Smooth muscle cell (in vitro differentiated cells): Measurements from ENCODE around the gene ZSCAN16. TPM values are rescaled to one million over a fixed set of nuclear protein-coding genes. Genes with fewer than 3 reads are reported as not detected.

ENCODE experiments used
- DNase-seq: peaks from one replicate; lab custom pipeline; 2025; ENCODE audit not compliant: unreplicated experiment; lab: John Stamatoyannopoulos, UW
- H2AFZ ChIP-seq: fragments of 200-600 bp; sonication (generic); 2 replicates; pipeline ENCODE4 v1.6.0; 2016; ENCODE audit warnings: antibody characterized with exemption, low read depth, mild to moderate bottlenecking
- H3F3A ChIP-seq: fragments of 200-600 bp; sonication (generic); 2 replicates; pipeline ENCODE4 v1.6.0; 2017; ENCODE audit warnings: antibody characterized with exemption, low read depth
- H3K27ac ChIP-seq: fragments of 200-600 bp; sonication (generic); 2 replicates; pipeline ENCODE4 v1.5.1; 2016; ENCODE audit warnings: low read depth, mild to moderate bottlenecking
- H3K27me3 ChIP-seq: fragments of 200-600 bp; sonication (generic); 2 replicates; pipeline ENCODE4 v1.6.1; 2016; ENCODE audit warnings: low read depth, mild to moderate bottlenecking
- H3K36me3 ChIP-seq: fragments of 200-600 bp; sonication (generic); 2 replicates; pipeline ENCODE4 v1.5.1; 2016; ENCODE audit warnings: low read depth
- H3K4me1 ChIP-seq: fragments of 200-600 bp; sonication (generic); 2 replicates; pipeline ENCODE4 v1.5.1; 2016; ENCODE audit warnings: low read depth
- H3K4me2 ChIP-seq: fragments of 200-600 bp; sonication (generic); 2 replicates; pipeline ENCODE4 v1.6.0; 2016; ENCODE audit warnings: mild to moderate bottlenecking
- H3K4me3 ChIP-seq: fragments of 200-600 bp; sonication (generic); 2 replicates; pipeline ENCODE4 v1.5.1; 2016; ENCODE audit warnings: mild to moderate bottlenecking
- H3K79me2 ChIP-seq: fragments of 200-600 bp; sonication (generic); 2 replicates; pipeline ENCODE4 v1.6.0; 2016; ENCODE audit warnings: low read depth, mild to moderate bottlenecking
- H3K9ac ChIP-seq: fragments of 200-600 bp; sonication (generic); 2 replicates; pipeline ENCODE4 v1.6.0; 2016; ENCODE audit warnings: low read depth
- H3K9me3 ChIP-seq: fragments of 200-600 bp; sonication (generic); replicated peaks from 2 replicates; pipeline ENCODE4 v1.5.1; 2016; ENCODE audit warnings: low read depth
- H4K20me1 ChIP-seq: fragments of 200-600 bp; sonication (generic); 2 replicates; pipeline ENCODE4 v1.6.0; 2016; ENCODE audit warnings: low read depth
- CTCF ChIP-seq: fragments of 200-600 bp; sonication (generic); IDR thresholded peaks from 2 replicates; pipeline ENCODE4 v1.5.1; 2017; ENCODE audit warnings: borderline replicate concordance, mild to moderate bottlenecking, antibody characterized with exemption; ENCODE audit not compliant: insufficient read depth, poor library complexity, severe bottlenecking
- WGBS: methylation state at CpG from one replicate; pipeline ENCODE4 v1.1.7; 2016; ENCODE audit warnings: low lambda C conversion rate; 5-methylcytosine and 5-hydroxymethylcytosine counted together
- polyA plus RNA-seq: library from polyadenylated mRNA; unstranded; fragments of >200 nt; fragmentation: Nextera tagmentation; extraction: Ambion mirVana; gene quantifications from 2 replicates; pipeline ENCODE4 v1.2.1, GENCODE V29; 2016
- total RNA-seq: library from RNA; depleted of rRNA; stranded (reverse); fragments of >200 nt; gene quantifications from 2 replicates; pipeline ENCODE4 v1.2.3, GENCODE V29; 2014

Gene ZSCAN16
- total and polyA plus RNA-seq, 2 experiments from 2014 or later = 0.81 to 0.86 TPM

DNA sequence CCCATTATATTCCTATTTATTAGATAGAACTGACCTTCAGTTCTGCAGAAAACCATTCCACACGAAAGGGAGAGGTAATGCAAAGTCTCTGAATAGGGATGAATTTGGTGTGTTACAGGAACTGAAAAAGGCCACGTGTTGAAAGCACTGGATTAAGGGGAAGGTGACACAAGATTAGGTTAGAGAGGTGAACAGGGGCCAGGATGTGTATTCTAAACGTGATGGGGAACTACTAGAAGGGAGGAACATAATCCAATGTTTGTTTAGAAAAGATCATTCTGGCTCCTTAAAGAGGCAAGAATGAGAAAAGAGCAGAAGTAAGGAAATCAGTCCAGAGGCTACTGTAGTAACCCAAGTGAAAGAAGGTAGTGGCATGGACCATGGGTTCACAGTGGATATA is 11.0 kb downstream of the ZSCAN16 start:
- H3K27me3 ChIP-seq = no peaks in the 10 kb centered on the region
- peaks cover 7% of the 10 kb centered on the region for H3F3A ChIP-seq
- peak overlapping the region; percentile 89 for H3K27ac ChIP-seq
- H2AFZ ChIP-seq = no peak overlapping the region
- H3K4me1 ChIP-seq = peaks cover 19% of the 10 kb centered on the region
- peaks cover 76% of the 10 kb centered on the region for H3K79me2 ChIP-seq
- no peaks in the 10 kb centered on the region for H3K36me3 ChIP-seq
- peak overlapping the region; percentile 90 for H3K4me3 ChIP-seq
- peak overlapping the region; percentile 96 for H3K9ac ChIP-seq
- no peak for TF ChIP-seq CTCF
- DNase-seq = no peak
- WGBS = 55% methylated on average over 3 of the region's 3 CpGs
- no peaks in the 10 kb centered on the region for H3K9me3 ChIP-seq
- peak overlapping the region; percentile 95 for H3K4me2 ChIP-seq
- H4K20me1 ChIP-seq = peaks cover 10% of the 10 kb centered on the region

- Histone ChIP-seq H3F3A (peaks cover 7% of the 10 kb centered on the region), H3K27me3 (no peaks in the 10 kb centered on the region), H3K4me1 (peaks cover 19% of the 10 kb centered on the region), H3K4me2 (peak overlapping the region; percentile 95), H2AFZ (peak overlapping the region; percentile 97), H3K4me3 (peak overlapping the region; percentile 90), H3K79me2 (peaks cover 61% of the 10 kb centered on the region), H3K36me3 (no peaks in the 10 kb centered on the region), H3K27ac (peak overlapping the region; percentile 89), H4K20me1 (no peaks in the 10 kb centered on the region), H3K9ac (peak overlapping the region; percentile 96), H3K9me3 (no peaks in the 10 kb centered on the region)
- TF ChIP-seq CTCF = no peak
- WGBS = under 1% methylated on average over 58 of the region's 58 CpGs
- peak; percentile 46 for DNase-seq
These were observed 12.4 kb downstream of the ZSCAN16 start for GRCh38 chr6:28136585-28137504.

GRCh38 chr6:28137505-28137981 is 13.1 kb downstream of the ZSCAN16 start:
- H3K4me2 ChIP-seq = peak overlapping the region; percentile 95
- H4K20me1 ChIP-seq = no peaks in the 10 kb centered on the region
- H2AFZ ChIP-seq = peak overlapping the region; percentile 97
- peak overlapping the region; percentile 89 for H3K27ac ChIP-seq
- H3K4me3 ChIP-seq = peak overlapping the region; percentile 90
- peaks cover 7% of the 10 kb centered on the region for H3F3A ChIP-seq
- H3K36me3 ChIP-seq = no peaks in the 10 kb centered on the region
- TF ChIP-seq CTCF = no peak
- H3K79me2 ChIP-seq = peaks cover 60% of the 10 kb centered on the region
- no peaks in the 10 kb centered on the region for H3K9me3 ChIP-seq
- H3K27me3 ChIP-seq = no peaks in the 10 kb centered on the region
- no peak for DNase-seq
- H3K4me1 ChIP-seq = peaks cover 22% of the 10 kb centered on the region
- WGBS = 5% methylated on average over 6 of the region's 6 CpGs
- peak overlapping the region; percentile 96 for H3K9ac ChIP-seq
